ENCODE measurements around the gene EIF3F.

EIF3F gene

GRCh38 chr11:8017894-8018483, 30.9 kb downstream of the EIF3F start:
- peaks cover 3% of the 10 kb centered on the region; the same call in 1 of the 2 replicates for H3K27me3 ChIP-seq (ENCODE audit: insufficient read depth, low read depth)
- no peak overlapping the region for H3K4me3 ChIP-seq (IDR thresholded peaks at IDR 0.05; ENCODE audit: insufficient read depth, low read depth, low read length)
- H3K4me2 ChIP-seq = no peak overlapping the region
- H4K20me1 ChIP-seq (ENCODE audit: insufficient read depth) = no peaks in the 10 kb centered on the region
- no peak for TF ChIP-seq CTCF (conservative IDR thresholded peaks at IDR 0.05; ENCODE audit: low read depth, low read length)
- H2AFZ ChIP-seq (ENCODE audit: low read depth) = no peak overlapping the region
- no peaks in the 10 kb centered on the region for H3K79me2 ChIP-seq (ENCODE audit: insufficient read depth, low read depth)
- no peak overlapping the region for H3K27ac ChIP-seq
- H3K36me3 ChIP-seq (ENCODE audit: insufficient read depth) = no peaks in the 10 kb centered on the region
- no peak overlapping the region for H3K9ac ChIP-seq
- no peaks in the 10 kb centered on the region for H3K4me1 ChIP-seq (ENCODE audit: low read depth, poor library complexity, severe bottlenecking)

GRCh38 chr11:8018484-8019313, 31.6 kb downstream of the EIF3F start:
- no peak for TF ChIP-seq CTCF (conservative IDR thresholded peaks at IDR 0.05; ENCODE audit: low read depth, low read length)
- Histone ChIP-seq H4K20me1 (ENCODE audit: insufficient read depth) (no peaks in the 10 kb centered on the region), H3K9ac (no peak overlapping the region), H3K79me2 (ENCODE audit: insufficient read depth, low read depth) (no peaks in the 10 kb centered on the region), H3K36me3 (ENCODE audit: insufficient read depth) (no peaks in the 10 kb centered on the region), H3K4me3 (IDR thresholded peaks at IDR 0.05; ENCODE audit: insufficient read depth, low read depth, low read length) (no peak overlapping the region), H3K4me2 (no peak overlapping the region), H2AFZ (ENCODE audit: low read depth) (no peak overlapping the region), H3K27ac (no peak overlapping the region), H3K4me1 (ENCODE audit: low read depth, poor library complexity, severe bottlenecking) (no peaks in the 10 kb centered on the region), H3K27me3 (ENCODE audit: insufficient read depth, low read depth) (peaks cover 3% of the 10 kb centered on the region; the same call in 1 of the 2 replicates)

GRCh38 chr11:8019314-8020243, 32.4 kb downstream of the EIF3F start:
- H3K27me3 ChIP-seq (ENCODE audit: insufficient read depth, low read depth) = peaks cover 3% of the 10 kb centered on the region; the same call in 1 of the 2 replicates
- H4K20me1 ChIP-seq (ENCODE audit: insufficient read depth) = no peaks in the 10 kb centered on the region
- H3K27ac ChIP-seq = no peak overlapping the region
- no peak overlapping the region for H3K4me2 ChIP-seq
- no peak overlapping the region for H3K9ac ChIP-seq
- no peak for TF ChIP-seq CTCF (conservative IDR thresholded peaks at IDR 0.05; ENCODE audit: low read depth, low read length)
- H3K79me2 ChIP-seq (ENCODE audit: insufficient read depth, low read depth) = no peaks in the 10 kb centered on the region
- no peaks in the 10 kb centered on the region for H3K4me1 ChIP-seq (ENCODE audit: low read depth, poor library complexity, severe bottlenecking)
- H3K4me3 ChIP-seq (IDR thresholded peaks at IDR 0.05; ENCODE audit: insufficient read depth, low read depth, low read length) = no peak overlapping the region
- no peaks in the 10 kb centered on the region for H3K36me3 ChIP-seq (ENCODE audit: insufficient read depth)
- H2AFZ ChIP-seq (ENCODE audit: low read depth) = peak overlapping the region; percentile 10; the same call in 1 of the 2 replicates

GRCh38 chr11:8020244-8020597, 33.1 kb downstream of the EIF3F start:
- Histone ChIP-seq H3K4me2 (no peak overlapping the region), H4K20me1 (ENCODE audit: insufficient read depth) (no peaks in the 10 kb centered on the region), H2AFZ (ENCODE audit: low read depth) (no peak overlapping the region; the same call in 1 of the 2 replicates)

More at GRCh38 chr11:8020244-8020597, 33.1 kb downstream of the EIF3F start:
- no peak overlapping the region for H3K9ac ChIP-seq
- no peaks in the 10 kb centered on the region for H3K79me2 ChIP-seq (ENCODE audit: insufficient read depth, low read depth)
- no peak overlapping the region for H3K27ac ChIP-seq
- H3K27me3 ChIP-seq (ENCODE audit: insufficient read depth, low read depth) = peaks cover 3% of the 10 kb centered on the region; the same call in 1 of the 2 replicates
- no peaks in the 10 kb centered on the region for H3K4me1 ChIP-seq (ENCODE audit: low read depth, poor library complexity, severe bottlenecking)
- no peaks in the 10 kb centered on the region for H3K36me3 ChIP-seq (ENCODE audit: insufficient read depth)
- H3K4me3 ChIP-seq (IDR thresholded peaks at IDR 0.05; ENCODE audit: insufficient read depth, low read depth, low read length) = no peak overlapping the region
- no peak for TF ChIP-seq CTCF (conservative IDR thresholded peaks at IDR 0.05; ENCODE audit: low read depth, low read length)

All from KMS-11 (cell line).